Measurements from ENCODE around the gene GYPC. TPM values are rescaled to one million over a fixed set of nuclear protein-coding genes. Genes with fewer than 3 reads are reported as not detected.

Gene GYPC
- total RNA-seq, 3 donors from 2014 or later, result 6.3 to 67.8 (median 14.3) TPM

DNA sequence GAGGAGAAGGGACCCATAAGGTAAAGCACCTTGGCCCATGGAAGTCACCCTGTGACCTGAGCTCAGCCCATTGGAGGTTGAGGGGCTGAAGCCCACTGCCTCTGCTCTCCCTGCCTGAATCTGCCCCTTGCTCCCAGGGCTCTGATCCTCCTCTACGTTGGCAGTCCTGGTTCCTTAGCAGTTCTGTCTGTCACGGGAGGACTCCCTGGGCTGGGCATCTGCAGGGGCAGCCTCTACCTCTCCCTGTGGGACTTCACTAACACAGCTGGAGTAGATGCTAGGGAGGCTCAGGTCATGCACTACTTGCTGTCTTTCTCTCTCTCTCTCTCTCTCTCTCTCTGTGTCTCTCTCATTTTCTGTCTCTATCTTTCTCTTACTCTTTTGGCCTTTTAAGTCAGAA is 8.7 kb downstream of the GYPC start:
- TF ChIP-seq, protein P1, sequence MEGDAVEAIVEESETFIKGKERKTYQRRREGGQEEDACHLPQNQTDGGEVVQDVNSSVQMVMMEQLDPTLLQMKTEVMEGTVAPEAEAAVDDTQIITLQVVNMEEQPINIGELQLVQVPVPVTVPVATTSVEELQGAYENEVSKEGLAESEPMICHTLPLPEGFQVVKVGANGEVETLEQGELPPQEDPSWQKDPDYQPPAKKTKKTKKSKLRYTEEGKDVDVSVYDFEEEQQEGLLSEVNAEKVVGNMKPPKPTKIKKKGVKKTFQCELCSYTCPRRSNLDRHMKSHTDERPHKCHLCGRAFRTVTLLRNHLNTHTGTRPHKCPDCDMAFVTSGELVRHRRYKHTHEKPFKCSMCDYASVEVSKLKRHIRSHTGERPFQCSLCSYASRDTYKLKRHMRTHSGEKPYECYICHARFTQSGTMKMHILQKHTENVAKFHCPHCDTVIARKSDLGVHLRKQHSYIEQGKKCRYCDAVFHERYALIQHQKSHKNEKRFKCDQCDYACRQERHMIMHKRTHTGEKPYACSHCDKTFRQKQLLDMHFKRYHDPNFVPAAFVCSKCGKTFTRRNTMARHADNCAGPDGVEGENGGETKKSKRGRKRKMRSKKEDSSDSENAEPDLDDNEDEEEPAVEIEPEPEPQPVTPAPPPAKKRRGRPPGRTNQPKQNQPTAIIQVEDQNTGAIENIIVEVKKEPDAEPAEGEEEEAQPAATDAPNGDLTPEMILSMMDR (IDR thresholded peaks at IDR 0.05), result no peak
- no peak for DNase-seq
- Histone ChIP-seq H3K9me3 (no peaks in the 10 kb centered on the region), H3K4me3 (no peak overlapping the region), H3K36me3 (ENCODE audit: low read depth) (no peaks in the 10 kb centered on the region), H3K4me1 (ENCODE audit: low read depth) (peaks cover 7% of the 10 kb centered on the region)
- intact Hi-C loops (cut with DNase I, micrococcal nuclease), result no loop called here
- ATAC-seq, result no peak

DNA sequence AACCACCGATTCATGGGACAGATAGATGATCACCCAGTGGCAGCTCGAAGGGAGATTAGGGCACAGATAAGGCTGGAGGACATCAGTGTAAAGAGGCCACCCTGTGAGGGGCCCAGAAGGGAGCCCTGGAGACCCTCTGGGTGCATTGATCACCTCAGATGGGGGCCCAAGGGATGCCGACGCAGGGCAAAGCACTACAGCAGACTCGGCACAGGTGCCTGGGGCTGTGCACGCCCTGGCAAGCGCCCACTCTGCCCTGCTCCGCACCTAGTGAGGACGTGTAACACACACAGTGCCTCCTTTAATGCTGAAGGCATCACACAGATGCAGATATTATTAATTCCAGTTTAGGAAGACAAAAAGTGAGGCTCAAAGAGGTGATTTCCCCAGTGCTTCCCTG is 9.5 kb downstream of the GYPC start:
- H3K4me1 ChIP-seq (ENCODE audit: low read depth), result peaks cover 2% of the 10 kb centered on the region
- intact Hi-C loops (cut with DNase I, micrococcal nuclease), result no loop called here
- ATAC-seq (no peak), DNase-seq (no peak)
- H3K4me3 ChIP-seq, result no peak overlapping the region
- TF ChIP-seq, protein P1 (IDR thresholded peaks at IDR 0.05), result no peak
- no peaks in the 10 kb centered on the region for H3K36me3 ChIP-seq (ENCODE audit: low read depth)
- H3K9me3 ChIP-seq, result no peaks in the 10 kb centered on the region

DNA sequence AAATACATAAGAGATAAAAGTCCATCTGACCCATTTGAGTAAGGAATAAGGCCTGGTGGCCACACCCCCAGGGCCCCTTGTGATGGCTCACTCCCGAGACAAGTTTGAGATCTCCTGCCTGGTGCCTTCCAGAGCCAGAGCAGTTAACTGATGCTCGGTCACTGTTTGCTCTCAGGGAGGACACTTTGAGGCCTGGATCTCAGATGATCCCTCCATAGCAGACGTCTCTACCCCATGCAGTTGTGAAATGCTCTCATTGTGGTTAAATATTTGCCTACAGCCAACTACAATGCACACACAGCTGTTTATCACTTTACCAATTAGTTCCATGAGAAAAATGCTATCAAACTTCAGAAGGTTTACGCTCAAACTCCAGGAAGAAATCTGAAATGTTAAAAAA is 12.3 kb downstream of the GYPC start:
- ATAC-seq (no peak), DNase-seq (no peak)
- TF ChIP-seq, protein P1 (IDR thresholded peaks at IDR 0.05), result no peak
- Histone ChIP-seq H3K4me1 (ENCODE audit: low read depth) (peaks cover 2% of the 10 kb centered on the region), H3K9me3 (no peaks in the 10 kb centered on the region), H3K36me3 (ENCODE audit: low read depth) (no peaks in the 10 kb centered on the region), H3K4me3 (no peak overlapping the region)
- intact Hi-C loops (cut with DNase I, micrococcal nuclease), result no loop called here

DNA sequence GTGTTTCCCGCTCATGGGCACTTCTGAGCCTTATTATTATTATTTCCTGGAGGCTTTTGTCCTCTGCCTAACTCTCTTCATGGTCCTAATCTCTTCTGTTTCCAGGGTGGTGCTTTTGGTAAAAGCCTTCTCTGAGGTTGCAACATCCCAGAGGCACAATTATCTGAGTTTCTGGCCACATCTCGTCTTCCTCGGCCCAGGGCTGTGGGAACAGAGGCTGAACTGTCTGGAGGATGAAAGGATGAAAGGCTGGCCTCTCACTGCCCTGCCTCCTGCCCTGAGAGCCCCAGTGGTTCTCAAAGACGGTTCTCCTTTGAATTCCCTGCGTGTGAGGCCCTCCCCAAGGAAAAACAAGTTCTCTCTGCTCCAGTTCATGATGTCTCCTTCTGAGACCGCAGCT is 13.8 kb downstream of the GYPC start:
- DNase-seq, result no peak
- ATAC-seq, result no peak
- H3K36me3 ChIP-seq (ENCODE audit: low read depth), result no peaks in the 10 kb centered on the region
- H3K4me1 ChIP-seq (ENCODE audit: low read depth), result no peaks in the 10 kb centered on the region
- intact Hi-C loops (cut with DNase I, micrococcal nuclease), result no loop called here
- H3K9me3 ChIP-seq, result no peaks in the 10 kb centered on the region
- TF ChIP-seq, protein P1 (IDR thresholded peaks at IDR 0.05), result no peak
- H3K4me3 ChIP-seq, result no peak overlapping the region

DNA sequence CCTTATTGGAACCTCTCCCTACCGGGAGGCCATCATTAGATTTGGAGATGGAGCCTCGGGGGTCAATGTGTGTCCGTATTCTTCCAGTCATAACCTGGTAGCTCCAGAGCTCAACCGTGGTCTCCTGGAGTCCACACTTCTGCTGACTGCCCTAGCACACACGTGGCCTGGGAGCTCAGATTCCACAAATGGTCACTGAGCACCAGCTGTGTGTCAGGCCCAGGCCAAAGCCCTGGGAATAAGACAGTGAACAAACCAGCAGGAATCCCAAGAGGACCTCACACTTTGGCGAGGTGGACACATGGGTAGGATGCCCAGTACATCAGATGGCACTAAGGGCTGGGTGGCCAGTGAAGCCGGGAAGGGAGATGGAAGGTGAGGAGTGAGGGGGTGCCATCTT is 15.5 kb downstream of the GYPC start:
- H3K36me3 ChIP-seq (ENCODE audit: low read depth), result no peaks in the 10 kb centered on the region
- peaks cover 5% of the 10 kb centered on the region for H3K9me3 ChIP-seq
- intact Hi-C loops (cut with DNase I, micrococcal nuclease), result no loop called here
- H3K4me1 ChIP-seq (ENCODE audit: low read depth), result no peaks in the 10 kb centered on the region
- ATAC-seq (no peak), DNase-seq (no peak)
- TF ChIP-seq, protein P1 (IDR thresholded peaks at IDR 0.05), result no peak
- H3K4me3 ChIP-seq, result no peak overlapping the region

DNA sequence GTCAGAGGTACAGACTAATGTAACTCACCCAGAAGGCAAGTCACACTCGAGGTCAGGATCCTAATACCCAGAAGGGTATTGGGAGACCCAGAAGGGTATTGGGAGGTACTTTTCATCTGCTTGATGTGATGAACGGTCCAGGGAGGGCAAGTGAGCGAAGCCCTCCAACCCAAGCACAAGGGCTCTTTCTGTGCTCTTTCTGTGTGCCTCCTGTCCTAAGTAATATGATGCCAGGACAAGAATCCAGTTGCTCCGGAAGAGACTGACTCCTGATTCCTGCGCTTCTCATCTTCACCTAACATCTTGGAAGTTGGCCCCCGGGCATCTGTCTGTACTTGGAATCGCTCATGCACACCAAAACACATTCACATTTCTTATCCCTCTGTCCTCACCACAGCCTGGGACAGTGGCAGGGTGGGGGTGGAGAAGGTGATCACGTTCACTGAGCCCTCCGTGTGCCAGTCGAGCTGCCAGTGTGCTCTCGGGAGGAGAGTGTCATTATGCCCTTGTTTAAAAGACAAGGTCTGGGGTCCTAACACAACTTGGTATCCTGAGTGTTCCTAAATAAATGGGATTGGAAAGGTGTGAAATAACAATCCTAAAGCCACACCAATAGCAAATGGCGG is 17.1 kb downstream of the GYPC start:
- ATAC-seq, result no peak
- DNase-seq, result no peak
- TF ChIP-seq, protein P1 (IDR thresholded peaks at IDR 0.05), result no peak
- H3K4me1 ChIP-seq (ENCODE audit: low read depth), result no peaks in the 10 kb centered on the region
- no peak overlapping the region for H3K4me3 ChIP-seq
- intact Hi-C loops (cut with DNase I, micrococcal nuclease), result no loop called here
- peaks cover 5% of the 10 kb centered on the region for H3K9me3 ChIP-seq
- H3K36me3 ChIP-seq (ENCODE audit: low read depth), result no peaks in the 10 kb centered on the region
